GM19467 (cell line): ENCODE results near the gene CD46.

Experiments
- ATAC-seq: cut with Tn5 transposase; IDR thresholded peaks from one replicate; pipeline ENCODE4 v1.9.1; 2021; ENCODE audit warnings: mild to moderate bottlenecking, moderate library complexity; ENCODE audit not compliant: unreplicated experiment

The CD46 gene

DNA sequence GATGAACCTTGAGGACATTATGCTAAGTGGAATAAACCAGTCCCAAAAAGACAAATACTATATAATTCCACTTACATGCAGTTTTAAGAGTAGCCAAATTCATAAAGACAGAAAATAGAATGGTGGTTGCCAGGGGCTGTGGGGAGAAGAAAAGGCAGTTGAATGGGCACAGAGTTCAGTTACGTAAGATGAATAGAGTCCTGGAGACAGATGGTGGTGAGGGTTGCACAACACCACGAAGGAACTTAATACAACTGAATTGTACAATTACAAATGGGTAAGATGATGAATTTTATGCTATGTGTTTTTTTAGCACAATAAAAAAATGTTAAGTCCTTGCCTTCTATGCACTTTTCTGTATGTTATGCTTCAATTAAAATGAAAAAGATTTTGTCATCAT lies 92.5 kb downstream of the CD46 start:
- ATAC-seq, result no peak
